HL-60/S4 treated with phorbol 12-myristate 13-acetate at 8.2 ng/mL for 4 days and 3 days (cell line): ENCODE data around the gene P2RX3.
"Not testable (repeated sequence)": the region's sequence is repeated elsewhere in the genome, so short reads cannot be mapped to it uniquely, and the experiment has no call there.

Experiments
- in situ Hi-C: fragments of 300-500 bp; cut with MboI; formaldehyde crosslinking; loops from 2 replicates; pipeline ENCODE4 v1.15.0; 2022; ENCODE audit warnings: low sequenced_read_pairs

P2RX3 gene

GRCh38 chr11:57338142-57338541, at the start of gene P2RX3:
P2RX3 (plus strand) TSS chr11:57338352; CDS start chr11:57338551, 199 bp downstream.
- in situ Hi-C loops = loop anchor here (25.0 kb wide), 1 partner anchor 199 kb away; the partner anchor contains the start of genes SMTNL1 and TIMM10

- in situ Hi-C loops = no loop called here
Measured at GRCh38 chr11:57288771-57289579, 49.2 kb upstream of the P2RX3 start.

- in situ Hi-C loops = no loop called here
Measured at GRCh38 chr11:57290288-57290687, 47.9 kb upstream of the P2RX3 start.

GRCh38 chr11:57294225-57295131, 43.7 kb upstream of the P2RX3 start:
- in situ Hi-C loops = no loop called here

GRCh38 chr11:57296205-57296604, 41.9 kb upstream of the P2RX3 start:
- in situ Hi-C loops = not testable (repeated sequence)

GRCh38 chr11:57297221-57297620, 40.9 kb upstream of the P2RX3 start:
- in situ Hi-C loops = no loop called here

- in situ Hi-C loops = no loop called here
Measured at GRCh38 chr11:57299150-57299737, 38.9 kb upstream of the P2RX3 start.

GRCh38 chr11:57300785-57301184, 37.4 kb upstream of the P2RX3 start:
- in situ Hi-C loops = no loop called here

- in situ Hi-C loops = no loop called here
Measured at GRCh38 chr11:57301711-57302423, 36.3 kb upstream of the P2RX3 start.

- in situ Hi-C loops = no loop called here
Measured at GRCh38 chr11:57302489-57302888, 35.7 kb upstream of the P2RX3 start.

- in situ Hi-C loops = no loop called here
Measured at GRCh38 chr11:57303280-57303989, 34.7 kb upstream of the P2RX3 start.

- in situ Hi-C loops = no loop called here
Measured at GRCh38 chr11:57303990-57304579, 34.1 kb upstream of the P2RX3 start.

GRCh38 chr11:57305523-57305922, 32.6 kb upstream of the P2RX3 start:
- in situ Hi-C loops = no loop called here

- in situ Hi-C loops = no loop called here
Measured at GRCh38 chr11:57306161-57306876, 31.8 kb upstream of the P2RX3 start.

- in situ Hi-C loops = no loop called here
Measured at GRCh38 chr11:57306940-57307565, 31.1 kb upstream of the P2RX3 start.

GRCh38 chr11:57307666-57308270, 30.4 kb upstream of the P2RX3 start:
- in situ Hi-C loops = no loop called here

GRCh38 chr11:57308426-57309060, 29.6 kb upstream of the P2RX3 start:
- in situ Hi-C loops = no loop called here
